HepG2 (cell line): ENCODE results near the gene DIP2C. TPM values are rescaled to one million over a fixed set of nuclear protein-coding genes. Genes with fewer than 3 reads are reported as not detected.

Experiments
- ATAC-seq: fragments of 200-7000 bp; cut with Tn5 transposase; 3 replicates; pipeline ENCODE4 v1.9.1; 2020; ENCODE audit warnings: mild to moderate bottlenecking, moderate library complexity
- BruUV-seq: library from RNA; stranded (reverse); fragments of 400-500 nt; replicated peaks from 2 replicates; lab custom pipeline; 2021; lab: Mats Ljungman, UMichigan
- CTCF ChIA-PET: fragments of 300-600 bp; formaldehyde crosslinking; extraction: SDS; loops from one replicate; lab custom pipeline; 2021; ENCODE audit warnings: low total read pairs, inconsistent platforms, low intra/inter-chr PET ratio; lab: Yijun Ruan, JAX
- POLR2A ChIA-PET: fragments of 350-600 bp; sonication (Branson Sonifier 250); formaldehyde crosslinking; loops from one replicate; lab custom pipeline; 2020; ENCODE audit warnings: antibody characterized with exemption, inconsistent platforms; lab: Yijun Ruan, JAX
- DNase-seq: peaks from one replicate; pipeline ENCODE4 v3.0.0-alpha.2; 2015; ENCODE audit warnings: low spot score
- FAIRE-seq: peaks from 3 replicates; lab custom pipeline; 2011; peaks lifted over from hg19 to GRCh38; lab: Jason Lieb, UNC
- H2AFZ ChIP-seq: one replicate; pipeline ENCODE4 v1.6.1; 2011; ENCODE audit warnings: low read length, inconsistent platforms
- H3K27ac ChIP-seq: fragments of 300-600 bp; 3 replicates; pipeline ENCODE4 v1.8.0; 2011; ENCODE audit warnings: mixed run types, mild to moderate bottlenecking, mixed read lengths, low read length, inconsistent platforms; ENCODE audit not compliant: insufficient read depth; ENCODE audit errors: extremely low read length
- H3K27me3 ChIP-seq, 2 experiments: fragments of 200-600 bp in 1 of 2; 2 replicates in 1 of 2; 3 replicates in 1 of 2; pipeline versions ENCODE4 v1.6.0 to v1.8.0; 2011; ENCODE audit warnings: low read length in 2 of 2, mild to moderate bottlenecking in 2 of 2, moderate library complexity in 2 of 2, inconsistent platforms in 1 of 2; ENCODE audit not compliant: insufficient read depth in 2 of 2, control insufficient read depth in 1 of 2
- H3K36me3 ChIP-seq, 2 experiments: fragments of 200-600 bp in 1 of 2; replicated peaks in 1 of 2; 2 replicates in 1 of 2; 3 replicates in 1 of 2; pipeline versions ENCODE4 v1.5.1 to v1.8.0; 2011; ENCODE audit warnings: low read length in 2 of 2, inconsistent platforms in 1 of 2; ENCODE audit not compliant: insufficient read depth in 2 of 2, control insufficient read depth in 1 of 2
- H3K4me1 ChIP-seq: 2 replicates; pipeline ENCODE4 v1.5.1; 2012; ENCODE audit warnings: low read length, inconsistent platforms; ENCODE audit not compliant: insufficient read depth
- H3K4me2 ChIP-seq: 2 replicates; pipeline ENCODE4 v1.6.0; 2011; ENCODE audit warnings: low read depth, low read length, inconsistent platforms
- H3K4me3 ChIP-seq, 3 experiments: fragments of 200-600 bp in 1 of 3; sonication (generic), shearing (Covaris generic) in 1 of 3; replicated peaks in 1 of 3; 2 replicates each; pipeline ENCODE4 v1.5.1; 2011 to 2016; ENCODE audit warnings: low read length in 3 of 3, inconsistent platforms in 2 of 3, low read depth in 2 of 3, mild to moderate bottlenecking in 2 of 3, control low read depth in 1 of 3, mixed read lengths in 1 of 3; ENCODE audit not compliant: insufficient read depth in 1 of 3
- H3K79me2 ChIP-seq: one replicate; pipeline ENCODE4 v1.6.1; 2011; ENCODE audit warnings: low read length, inconsistent platforms; ENCODE audit not compliant: insufficient read depth
- H3K9ac ChIP-seq: 2 replicates; pipeline ENCODE4 v1.6.0; 2011; ENCODE audit warnings: mild to moderate bottlenecking, low read depth, low read length, inconsistent platforms; ENCODE audit not compliant: insufficient read depth
- H3K9me3 ChIP-seq: 2 replicates; pipeline ENCODE4 v1.5.1; 2012; ENCODE audit warnings: mild to moderate bottlenecking, low read length
- H4K20me1 ChIP-seq: 2 replicates; pipeline ENCODE4 v1.6.0; 2011; ENCODE audit warnings: inconsistent platforms, mild to moderate bottlenecking, low read length, moderate library complexity; ENCODE audit not compliant: insufficient read depth
- CHD2 ChIP-seq: IDR thresholded peaks from 2 replicates; pipeline ENCODE4 v1.6.1; 2011; ENCODE audit warnings: low read depth, low read length, improper control_type of control experiment
- GABPB1 ChIP-seq: IDR thresholded peaks from 2 replicates; pipeline ENCODE4 v1.6.1; 2016; ENCODE audit warnings: mild to moderate bottlenecking, missing genetic modification reagents, moderate library complexity, missing compliant biosample characterization
- MLLT10 ChIP-seq: sonication (generic); formaldehyde crosslinking; IDR thresholded peaks from 2 replicates; pipeline ENCODE4 v1.4.0; 2020; ENCODE audit warnings: missing genetic modification reagents
- NFE2L2 ChIP-seq: fragments of 150-350 bp; IDR thresholded peaks from 2 replicates; pipeline ENCODE4 v1.6.1; 2014; ENCODE audit warnings: low read length
- SNAPC5 ChIP-seq: sonication (generic); formaldehyde crosslinking; IDR thresholded peaks from 2 replicates; pipeline ENCODE4 v1.8.1; 2023; ENCODE audit warnings: mild to moderate bottlenecking, missing genetic modification reagents, borderline replicate concordance
- TAF15 ChIP-seq: fragments of 200-400 bp; formaldehyde crosslinking; IDR thresholded peaks from one replicate; pipeline ENCODE4 v1.6.1; 2018; ENCODE audit warnings: mild to moderate bottlenecking, low read depth, low read length; ENCODE audit not compliant: poor library complexity, severe bottlenecking
- TEF ChIP-seq: sonication (generic); formaldehyde crosslinking; IDR thresholded peaks from 2 replicates; pipeline ENCODE4 v1.5.0; 2020; ENCODE audit warnings: missing genetic modification reagents
- ZNF124 ChIP-seq: sonication (generic); formaldehyde crosslinking; IDR thresholded peaks from 2 replicates; pipeline ENCODE4 v1.4.0; 2020; ENCODE audit warnings: missing genetic modification reagents
- ZNF546 ChIP-seq: sonication (generic); formaldehyde crosslinking; conservative IDR thresholded peaks from 2 replicates; pipeline ENCODE4 v1.8.1; 2023; ENCODE audit warnings: mild to moderate bottlenecking, missing genetic modification reagents
- ZNF550 ChIP-seq: sonication (generic); formaldehyde crosslinking; IDR thresholded peaks from 2 replicates; pipeline ENCODE4 v1.4.0; 2020; ENCODE audit warnings: mild to moderate bottlenecking, missing genetic modification reagents, borderline replicate concordance
- ZNF552 ChIP-seq: sonication (generic); formaldehyde crosslinking; IDR thresholded peaks from 2 replicates; pipeline ENCODE4 v1.9.0; 2022; ENCODE audit warnings: missing genetic modification reagents, mild to moderate bottlenecking, borderline replicate concordance
- ZNF687 ChIP-seq: sonication (generic); formaldehyde crosslinking; IDR thresholded peaks from 2 replicates; pipeline ENCODE4 v1.5.1; 2020; ENCODE audit warnings: mild to moderate bottlenecking, missing genetic modification reagents, moderate library complexity
- WGBS: methylation state at CpG from one replicate; pipeline ENCODE4 v1.1.6; 2017; ENCODE audit warnings: low lambda C conversion rate; 5-methylcytosine and 5-hydroxymethylcytosine counted together
- in situ Hi-C: cut with HindIII; loops from 2 replicates; pipeline ENCODE4 v1.10.0; 2017; ENCODE audit warnings: low pct_unique_long_range_greater_than_20kb; ENCODE audit not compliant: extremely low pct_ligation_motif_present
- intact Hi-C: fragments of 100-400 bp; cut with micrococcal nuclease; formaldehyde crosslinking; loops from one replicate; pipeline ENCODE4 v1.10.0; 2022; ENCODE audit not compliant: unreplicated experiment
- polyA plus RNA-seq, 8 experiments: library from polyadenylated mRNA; depleted of rRNA in 3 of 8; stranded (reverse) in 7 of 8; unstranded in 1 of 8; fragments of >200 nt; fragmentation: Illumina TruSeq in 4 of 8; extraction: Trizol in 4 of 8; gene quantifications; 2 replicates each; pipeline versions ENCODE4 v1.2.1 to v1.2.3, GENCODE V29; 2011 to 2016; ENCODE audit warnings: low read depth in 4 of 8, missing spikeins in 1 of 8, mixed read lengths in 1 of 8; ENCODE audit not compliant: insufficient read depth in 1 of 8
- total RNA-seq, 5 experiments: library from RNA; depleted of rRNA; stranded (reverse); fragments of >200 nt; fragmentation: Illumina TruSeq; extraction: Trizol; gene quantifications; 2 replicates each; pipeline ENCODE4 v1.2.3, GENCODE V29; 2016; ENCODE audit warnings: low read depth in 1 of 5
- TF ChIP-seq, protein P1 (sequence below): sonication (generic); formaldehyde crosslinking; conservative IDR thresholded peaks from 2 replicates; pipeline ENCODE4 v1.4.0; 2020; ENCODE audit warnings: missing genetic modification reagents
- TF ChIP-seq, protein P2 (sequence below): sonication (generic); formaldehyde crosslinking; IDR thresholded peaks from 2 replicates; pipeline ENCODE4 v1.8.1; 2022; ENCODE audit warnings: low read depth, mild to moderate bottlenecking, missing genetic modification reagents

DIP2C gene
- total and polyA plus RNA-seq, 2 of the 13 experiments (the other 11 are each of a cell fraction or from before 2014, with no cell fraction given): 2.2 to 2.7 TPM

- in situ Hi-C loops (no loop called here), intact Hi-C loops (no loop called here)
- no CpG with 5 or more reads among the region's 14 CpGs for WGBS
- Histone ChIP-seq H4K20me1 (no peaks in the 10 kb centered on the region), H2AFZ (no peak overlapping the region), H3K9ac (no peak overlapping the region), H3K9me3 (no peaks in the 10 kb centered on the region), H3K27me3 (peaks cover 8 to 66% of the 10 kb centered on the region in 2 experiments), H3K4me1 (peaks cover 17% of the 10 kb centered on the region), H3K4me2 (no peak overlapping the region), H3K36me3 (no peaks in the 10 kb centered on the region), H3K79me2 (no peaks in the 10 kb centered on the region), H3K4me3 (no peak overlapping the region), H3K27ac (no peak overlapping the region)
- BruUV-seq: no TSS peak
- ATAC-seq (no peak), FAIRE-seq (no peak), DNase-seq (no peak)
- CTCF ChIA-PET: no interaction called here
- POLR2A ChIA-PET: interaction anchor here (1.4 kb wide), 1 partner anchor 94 kb away, joined by 4 read pairs; no protein-coding TSS in a partner anchor
- TF ChIP-seq ZNF687 (CRISPR knock-in tag) (no peak), GABPB1 (CRISPR knock-in tag) (no peak), TAF15 (no peak), ZNF546 (CRISPR knock-in tag) (no peak), SNAPC5 (CRISPR knock-in tag) (no peak), CHD2 (no peak), ZNF552 (no peak), ZNF550 (CRISPR knock-in tag) (no peak), MLLT10 (CRISPR knock-in tag) (no peak), NFE2L2 (no peak), ZNF124 (CRISPR knock-in tag) (no peak), TEF (no peak)
- TF ChIP-seq, protein P1, sequence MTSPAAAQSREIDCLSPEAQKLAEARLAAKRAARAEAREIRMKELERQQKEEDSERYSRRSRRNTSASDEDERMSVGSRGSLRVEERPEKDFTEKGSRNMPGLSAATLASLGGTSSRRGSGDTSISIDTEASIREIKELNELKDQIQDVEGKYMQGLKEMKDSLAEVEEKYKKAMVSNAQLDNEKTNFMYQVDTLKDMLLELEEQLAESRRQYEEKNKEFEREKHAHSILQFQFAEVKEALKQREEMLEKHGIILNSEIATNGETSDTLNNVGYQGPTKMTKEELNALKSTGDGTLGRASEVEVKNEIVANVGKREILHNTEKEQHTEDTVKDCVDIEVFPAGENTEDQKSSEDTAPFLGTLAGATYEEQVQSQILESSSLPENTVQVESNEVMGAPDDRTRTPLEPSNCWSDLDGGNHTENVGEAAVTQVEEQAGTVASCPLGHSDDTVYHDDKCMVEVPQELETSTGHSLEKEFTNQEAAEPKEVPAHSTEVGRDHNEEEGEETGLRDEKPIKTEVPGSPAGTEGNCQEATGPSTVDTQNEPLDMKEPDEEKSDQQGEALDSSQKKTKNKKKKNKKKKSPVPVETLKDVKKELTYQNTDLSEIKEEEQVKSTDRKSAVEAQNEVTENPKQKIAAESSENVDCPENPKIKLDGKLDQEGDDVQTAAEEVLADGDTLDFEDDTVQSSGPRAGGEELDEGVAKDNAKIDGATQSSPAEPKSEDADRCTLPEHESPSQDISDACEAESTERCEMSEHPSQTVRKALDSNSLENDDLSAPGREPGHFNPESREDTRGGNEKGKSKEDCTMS: no peak
- TF ChIP-seq, protein P2, sequence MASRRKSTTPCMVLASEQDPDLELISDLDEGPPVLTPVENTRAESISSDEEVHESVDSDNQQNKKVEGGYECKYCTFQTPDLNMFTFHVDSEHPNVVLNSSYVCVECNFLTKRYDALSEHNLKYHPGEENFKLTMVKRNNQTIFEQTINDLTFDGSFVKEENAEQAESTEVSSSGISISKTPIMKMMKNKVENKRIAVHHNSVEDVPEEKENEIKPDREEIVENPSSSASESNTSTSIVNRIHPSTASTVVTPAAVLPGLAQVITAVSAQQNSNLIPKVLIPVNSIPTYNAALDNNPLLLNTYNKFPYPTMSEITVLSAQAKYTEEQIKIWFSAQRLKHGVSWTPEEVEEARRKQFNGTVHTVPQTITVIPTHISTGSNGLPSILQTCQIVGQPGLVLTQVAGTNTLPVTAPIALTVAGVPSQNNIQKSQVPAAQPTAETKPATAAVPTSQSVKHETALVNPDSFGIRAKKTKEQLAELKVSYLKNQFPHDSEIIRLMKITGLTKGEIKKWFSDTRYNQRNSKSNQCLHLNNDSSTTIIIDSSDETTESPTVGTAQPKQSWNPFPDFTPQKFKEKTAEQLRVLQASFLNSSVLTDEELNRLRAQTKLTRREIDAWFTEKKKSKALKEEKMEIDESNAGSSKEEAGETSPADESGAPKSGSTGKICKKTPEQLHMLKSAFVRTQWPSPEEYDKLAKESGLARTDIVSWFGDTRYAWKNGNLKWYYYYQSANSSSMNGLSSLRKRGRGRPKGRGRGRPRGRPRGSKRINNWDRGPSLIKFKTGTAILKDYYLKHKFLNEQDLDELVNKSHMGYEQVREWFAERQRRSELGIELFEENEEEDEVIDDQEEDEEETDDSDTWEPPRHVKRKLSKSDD: no peak
These were observed 5.9 kb upstream of the DIP2C start for GRCh38 chr10:695396-695795.
